Esophagus squamous epithelium (tissue), 5 donors: ENCODE measurements around the gene COBLL1. TPM values are rescaled to one million over a fixed set of nuclear protein-coding genes. Genes with fewer than 3 reads are reported as not detected.
"Not testable (repeated sequence)": the region's sequence is repeated elsewhere in the genome, so short reads cannot be mapped to it uniquely, and the experiment has no call there.

Experiments
- DNase-seq: peaks from one replicate; lab custom pipeline; 2025; lab: John Stamatoyannopoulos, UW
- H3K27ac ChIP-seq, 4 donors: fragments of 200-600 bp; sonication (generic); one replicate each; pipeline ENCODE4 v1.5.1; 2016 to 2019; ENCODE audit warnings: mild to moderate bottlenecking in 1 of 4
- H3K27me3 ChIP-seq, 4 donors: fragments of 200-600 bp; sonication (generic); 1 replicate in 3 of 4; 2 replicates in 1 of 4; pipeline versions ENCODE4 v1.5.1 to v1.6.0; 2017 to 2021; ENCODE audit warnings: antibody characterized with exemption in 1 of 4
- H3K36me3 ChIP-seq, 3 donors: fragments of 200-600 bp; sonication (generic); one replicate each; pipeline ENCODE4 v1.5.1; 2016 to 2019
- H3K4me1 ChIP-seq, 3 donors: fragments of 200-600 bp; sonication (generic); one replicate each; pipeline ENCODE4 v1.5.1; 2017 to 2019
- H3K4me3 ChIP-seq, 4 donors: fragments of 200-600 bp; sonication (generic); 1 replicate in 3 of 4; 2 replicates in 1 of 4; pipeline ENCODE4 v1.5.1; 2016 to 2019; ENCODE audit warnings: mild to moderate bottlenecking in 2 of 4, moderate library complexity in 1 of 4
- H3K9me3 ChIP-seq, 3 donors: fragments of 200-600 bp; sonication (generic); one replicate each; pipeline ENCODE4 v1.5.1; 2016 to 2019
- CTCF ChIP-seq, 6 experiments: fragments of 450-650 bp in 4 of 6; fragments of 200-600 bp in 2 of 6; sonication (generic) in 2 of 6; IDR thresholded peaks; one replicate each; pipeline ENCODE4 v1.5.1; 2016 to 2019; ENCODE audit warnings: antibody characterized with exemption in 6 of 6, mild to moderate bottlenecking in 4 of 6, moderate library complexity in 4 of 6
- POLR2A ChIP-seq, 4 donors: fragments of 450-650 bp; IDR thresholded peaks; one replicate each; pipeline ENCODE4 v1.6.1; 2017; ENCODE audit warnings: antibody characterized with exemption in 4 of 4, mild to moderate bottlenecking in 4 of 4, moderate library complexity in 3 of 4
- WGBS, 2 donors: methylation state at CpG; one replicate each; pipeline ENCODE4 v1.1.5; 2018; 5-methylcytosine and 5-hydroxymethylcytosine counted together
- intact Hi-C: fragments of 100-400 bp; cut with DNase I; formaldehyde crosslinking; loops from one replicate; pipeline ENCODE4 v1.15.0; 2022
- total RNA-seq, 4 donors: library from RNA; depleted of rRNA; stranded (reverse); fragments of >200 nt; gene quantifications; one replicate each; pipeline ENCODE4 v1.1.0, GENCODE V29; 2016
- donor health status: DM: yes; HTN: yes; CAD: no.

The COBLL1 gene
- total RNA-seq, 4 donors from 2014 or later, result 35.4 to 88.9 (median 71.4) TPM

GRCh38 chr2:164710837-164711765 lies 130.5 kb downstream of the COBLL1 start:
- DNase-seq, result no peak
- TF ChIP-seq CTCF (IDR thresholded peaks at IDR 0.05) (no peak), POLR2A (IDR thresholded peaks at IDR 0.05) (no peak)
- no peak overlapping the region for H3K27ac ChIP-seq
- no peaks in the 10 kb centered on the region for H3K9me3 ChIP-seq
- H3K4me1 ChIP-seq, result peaks cover 0 to 7% (median 0%) of the 10 kb centered on the region in 3 donors
- H3K4me3 ChIP-seq, result no peak overlapping the region
- intact Hi-C loops, result loop anchor here (10.0 kb wide), 1 partner anchor 146 kb away; no protein-coding TSS in a partner anchor
- 97% methylated on average over 6 of the region's 6 CpGs for WGBS, 2 donors
- H3K36me3 ChIP-seq, result peaks cover 0 to 35% (median 0%) of the 10 kb centered on the region in 3 donors
- H3K27me3 ChIP-seq, result no peaks in the 10 kb centered on the region

- not testable (repeated sequence) for DNase-seq, H3K9me3 ChIP-seq, H3K4me3 ChIP-seq, H3K27me3 ChIP-seq, H3K27ac ChIP-seq, H3K4me1 ChIP-seq
- WGBS, 2 donors, result 90 to 94% methylated on average over 10 of the region's 10 CpGs
- H3K36me3 ChIP-seq, result peaks cover 0 to 38% (median 0%) of the 10 kb centered on the region in 3 donors
- intact Hi-C loops, result loop anchor here (10.0 kb wide), 1 partner anchor 146 kb away; no protein-coding TSS in a partner anchor
Measured at GRCh38 chr2:164710252-164710836, 131.3 kb downstream of the COBLL1 start.

- no peak for DNase-seq
- Histone ChIP-seq H3K27me3 (no peaks in the 10 kb centered on the region), H3K36me3 (peaks cover 0 to 53% (median 5%) of the 10 kb centered on the region in 3 donors), H3K4me3 (no peak overlapping the region), H3K9me3 (no peaks in the 10 kb centered on the region), H3K4me1 (no peaks in the 10 kb centered on the region), H3K27ac (no peak overlapping the region)
- TF ChIP-seq POLR2A (IDR thresholded peaks at IDR 0.05) (no peak), CTCF (IDR thresholded peaks at IDR 0.05) (no peak)
- intact Hi-C loops, result no loop called here
Measured at GRCh38 chr2:164706522-164706921, 135.1 kb downstream of the COBLL1 start.

GRCh38 chr2:164705412-164706167 lies 136.0 kb downstream of the COBLL1 start:
- no peak for TF ChIP-seq POLR2A (IDR thresholded peaks at IDR 0.05)
- no peak for TF ChIP-seq CTCF (IDR thresholded peaks at IDR 0.05)
- Histone ChIP-seq H3K4me1 (no peaks in the 10 kb centered on the region), H3K36me3 (peaks cover 0 to 57% (median 5%) of the 10 kb centered on the region in 3 donors), H3K9me3 (no peaks in the 10 kb centered on the region), H3K4me3 (no peak overlapping the region), H3K27ac (no peak overlapping the region), H3K27me3 (no peaks in the 10 kb centered on the region)
- 85 to 94% methylated on average over 8 to 12 of the region's 12 CpGs for WGBS, 2 donors
- no peak for DNase-seq
- intact Hi-C loops, result no loop called here

GRCh38 chr2:164703915-164704706 lies 137.5 kb downstream of the COBLL1 start:
- WGBS, 2 donors, result 86 to 91% methylated on average over 3 of the region's 3 CpGs
- no peak overlapping the region for H3K4me3 ChIP-seq
- TF ChIP-seq CTCF (IDR thresholded peaks at IDR 0.05), result no peak
- H3K4me1 ChIP-seq, result no peaks in the 10 kb centered on the region
- no peak overlapping the region for H3K27ac ChIP-seq
- no peaks in the 10 kb centered on the region for H3K9me3 ChIP-seq
- no peaks in the 10 kb centered on the region for H3K27me3 ChIP-seq
- peaks cover 0 to 67% (median 5%) of the 10 kb centered on the region in 3 donors for H3K36me3 ChIP-seq
- no peak for DNase-seq
- intact Hi-C loops, result no loop called here
